Liver (tissue), 9 donors: ENCODE measurements around the gene SLC35B4. TPM values are rescaled to one million over a fixed set of nuclear protein-coding genes. Genes with fewer than 3 reads are reported as not detected.

Source experiments
- DNase-seq: peaks from one replicate; pipeline ENCODE4 v3.0.0-alpha.2; 2017; ENCODE audit warnings: low spot score
- H3K27ac ChIP-seq, 2 donors: one replicate each; pipeline ENCODE4 v1.7.0; 2013; ENCODE audit warnings: inconsistent platforms in 2 of 2, low read length in 2 of 2, control low read depth in 1 of 2, low read depth in 1 of 2, mild to moderate bottlenecking in 1 of 2
- H3K27me3 ChIP-seq, 4 donors: one replicate each; pipeline versions ENCODE4 v1.6.1 to v1.7.0; 2013; ENCODE audit warnings: low read length in 3 of 4, inconsistent platforms in 1 of 4, mild to moderate bottlenecking in 1 of 4, moderate library complexity in 1 of 4; ENCODE audit not compliant: control insufficient read depth in 4 of 4, insufficient read depth in 4 of 4
- H3K36me3 ChIP-seq, 4 donors: one replicate each; pipeline versions ENCODE4 v1.6.1 to v1.7.0; 2013; ENCODE audit warnings: low read length in 3 of 4, mild to moderate bottlenecking in 3 of 4, low read depth in 1 of 4, moderate library complexity in 1 of 4; ENCODE audit not compliant: control insufficient read depth in 4 of 4, insufficient read depth in 3 of 4
- H3K4me1 ChIP-seq, 4 donors: one replicate each; pipeline versions ENCODE4 v1.6.1 to v1.7.0; 2013; ENCODE audit warnings: low read length in 3 of 4, mild to moderate bottlenecking in 3 of 4, moderate library complexity in 1 of 4; ENCODE audit not compliant: control insufficient read depth in 4 of 4, insufficient read depth in 4 of 4
- H3K4me3 ChIP-seq, 3 donors: one replicate each; pipeline versions ENCODE4 v1.6.1 to v1.7.0; 2013; ENCODE audit warnings: low read length in 3 of 3, control low read depth in 1 of 3, low read depth in 1 of 3, mild to moderate bottlenecking in 1 of 3
- H3K9ac ChIP-seq, 2 donors: one replicate each; pipeline ENCODE4 v1.7.0; 2013; ENCODE audit warnings: low read length in 2 of 2, mild to moderate bottlenecking in 2 of 2, moderate library complexity in 2 of 2, control low read depth in 1 of 2, low read depth in 1 of 2
- H3K9me3 ChIP-seq, 4 donors: one replicate each; pipeline versions ENCODE4 v1.6.1 to v1.7.0; 2013; ENCODE audit warnings: low read length in 3 of 4; ENCODE audit not compliant: control insufficient read depth in 4 of 4
- ATF3 ChIP-seq: IDR thresholded peaks from 2 replicates; pipeline ENCODE4 v1.6.1; 2016; ENCODE audit warnings: antibody characterized with exemption
- CTCF ChIP-seq: fragments of 150-350 bp; IDR thresholded peaks from 2 replicates; pipeline ENCODE4 v1.5.1; 2017; ENCODE audit warnings: improper control_type of control experiment, low read depth, low read length; ENCODE audit not compliant: missing input control
- EGR1 ChIP-seq, 2 donors: IDR thresholded peaks; 2 replicates each; pipeline ENCODE4 v1.6.1; 2016 to 2018; ENCODE audit warnings: antibody characterized with exemption in 2 of 2, low read depth in 2 of 2
- FOXA1 ChIP-seq: IDR thresholded peaks from 2 replicates; pipeline ENCODE4 v1.6.1; 2016; ENCODE audit warnings: antibody characterized with exemption
- FOXA2 ChIP-seq: IDR thresholded peaks from 2 replicates; pipeline ENCODE4 v1.6.1; 2016; ENCODE audit warnings: antibody characterized with exemption
- GABPA ChIP-seq, 2 donors: IDR thresholded peaks in 1 of 2; conservative IDR thresholded peaks in 1 of 2; 2 replicates each; pipeline ENCODE4 v1.6.1; 2016; ENCODE audit warnings: antibody characterized with exemption in 2 of 2, mild to moderate bottlenecking in 1 of 2, moderate library complexity in 1 of 2
- HNF4A ChIP-seq, 2 donors: conservative IDR thresholded peaks; 2 replicates each; pipeline ENCODE4 v1.6.1; 2016; ENCODE audit warnings: antibody characterized with exemption in 2 of 2, mild to moderate bottlenecking in 2 of 2
- HNF4G ChIP-seq: IDR thresholded peaks from 2 replicates; pipeline ENCODE4 v1.6.1; 2016; ENCODE audit warnings: antibody characterized with exemption
- JUND ChIP-seq, 2 donors: IDR thresholded peaks; 2 replicates each; pipeline ENCODE4 v1.6.1; 2016; ENCODE audit warnings: antibody characterized with exemption in 2 of 2
- MAX ChIP-seq: IDR thresholded peaks from 2 replicates; pipeline ENCODE4 v1.6.1; 2016; ENCODE audit warnings: antibody characterized with exemption
- NR2F2 ChIP-seq: IDR thresholded peaks from 2 replicates; pipeline ENCODE4 v1.6.1; 2016; ENCODE audit warnings: antibody characterized with exemption
- RAD21 ChIP-seq, 2 donors: IDR thresholded peaks; 2 replicates each; pipeline ENCODE4 v1.6.1; 2016; ENCODE audit warnings: antibody characterized with exemption in 2 of 2, mild to moderate bottlenecking in 2 of 2
- REST ChIP-seq: IDR thresholded peaks from 2 replicates; pipeline ENCODE4 v1.6.1; 2016; ENCODE audit warnings: antibody characterized with exemption, mild to moderate bottlenecking
- RXRA ChIP-seq, 2 donors: IDR thresholded peaks; 2 replicates each; pipeline ENCODE4 v1.6.1; 2017 to 2018; ENCODE audit warnings: antibody characterized with exemption in 2 of 2, mild to moderate bottlenecking in 1 of 2
- SP1 ChIP-seq: IDR thresholded peaks from 2 replicates; pipeline ENCODE4 v1.6.1; 2018; ENCODE audit warnings: antibody characterized with exemption, mild to moderate bottlenecking
- TAF1 ChIP-seq: conservative IDR thresholded peaks from 2 replicates; pipeline ENCODE4 v1.6.1; 2016; ENCODE audit warnings: antibody characterized with exemption, mild to moderate bottlenecking
- YY1 ChIP-seq: IDR thresholded peaks from 2 replicates; pipeline ENCODE4 v1.6.1; 2016; ENCODE audit warnings: antibody characterized with exemption, mild to moderate bottlenecking
- ZBTB33 ChIP-seq: IDR thresholded peaks from 2 replicates; pipeline ENCODE4 v1.6.1; 2016; ENCODE audit warnings: antibody characterized with exemption
- WGBS: extraction: QIAGEN DNeasy Blood & Tissue Kit; methylation state at CpG from one replicate; pipeline ENCODE4 v1.1.7; 2013; 5-methylcytosine and 5-hydroxymethylcytosine counted together
- polyA plus RNA-seq, 2 donors: library from polyadenylated mRNA; stranded (reverse) in 1 of 2; unstranded in 1 of 2; fragments of 200-250 nt in 1 of 2; fragments of >200 nt in 1 of 2; fragmentation: Nextera tagmentation in 1 of 2; extraction: Ambion mirVana in 1 of 2; gene quantifications; one replicate each; pipeline versions ENCODE4 v1.2.1 to v1.2.3, GENCODE V29; 2013 to 2015
- total RNA-seq, 2 donors: library from RNA; depleted of rRNA; stranded (reverse); fragments of >200 nt; gene quantifications; one replicate each; pipeline ENCODE4 v1.2.3, GENCODE V29; 2014
- donor health status: healthy.
- donor health status: healthy.
- donor health status: healthy.
- donor health status: healthy.
- donor health status: healthy.

The SLC35B4 gene
- total and polyA plus RNA-seq, 4 donors: 5.7 to 17.7 (median 8.9) TPM

- 8% methylated on average over 4 of the region's 4 CpGs for WGBS
- Histone ChIP-seq H3K9ac (no peak overlapping the region), H3K4me1 (peaks cover 9 to 64% (median 33%) of the 10 kb centered on the region in 4 donors), H3K4me3 (no peak overlapping the region), H3K9me3 (no peaks in the 10 kb centered on the region), H3K36me3 (no peaks in the 10 kb centered on the region), H3K27me3 (no peaks in the 10 kb centered on the region), H3K27ac (peak overlapping the region; percentile 57 to 80)
- TF ChIP-seq RXRA (IDR thresholded peaks at IDR 0.05) (peak; percentile 90 to 97), SP1 (peak; percentile 92), GABPA (IDR thresholded peaks at IDR 0.05 in 1 of 2, conservative IDR thresholded peaks at IDR 0.05 in 1 of 2) (peak in 1 of 2 donors; percentile 67), FOXA2 (peak; percentile 80), RAD21 (IDR thresholded peaks at IDR 0.05) (peak; percentile 60 to 65), FOXA1 (peak; percentile 69), ZBTB33 (peak; percentile 95), TAF1 (no peak), HNF4G (peak; percentile 92), YY1 (peak; percentile 84), HNF4A (conservative IDR thresholded peaks at IDR 0.05) (peak; percentile 97 to 98), JUND (IDR thresholded peaks at IDR 0.05) (peak; percentile 86 to 98), NR2F2 (no peak), MAX (peak; percentile 95), CTCF (no peak), ATF3 (peak; percentile 35), EGR1 (IDR thresholded peaks at IDR 0.05; ENCODE audit: low read depth in 2 of 2) (peak in 1 of 2 donors; percentile 90), REST (peak; percentile 76)
- no peak for DNase-seq
These were observed 39.2 kb upstream of the SLC35B4 start for GRCh38 chr7:134355927-134356326.
